ENCODE results near the gene NLGN1. TPM values are rescaled to one million over a fixed set of nuclear protein-coding genes. Genes with fewer than 3 reads are reported as not detected.

The NLGN1 gene
- total RNA-seq, 2 donors from 2014 or later, result 0.98 to 2.0 TPM

DNA sequence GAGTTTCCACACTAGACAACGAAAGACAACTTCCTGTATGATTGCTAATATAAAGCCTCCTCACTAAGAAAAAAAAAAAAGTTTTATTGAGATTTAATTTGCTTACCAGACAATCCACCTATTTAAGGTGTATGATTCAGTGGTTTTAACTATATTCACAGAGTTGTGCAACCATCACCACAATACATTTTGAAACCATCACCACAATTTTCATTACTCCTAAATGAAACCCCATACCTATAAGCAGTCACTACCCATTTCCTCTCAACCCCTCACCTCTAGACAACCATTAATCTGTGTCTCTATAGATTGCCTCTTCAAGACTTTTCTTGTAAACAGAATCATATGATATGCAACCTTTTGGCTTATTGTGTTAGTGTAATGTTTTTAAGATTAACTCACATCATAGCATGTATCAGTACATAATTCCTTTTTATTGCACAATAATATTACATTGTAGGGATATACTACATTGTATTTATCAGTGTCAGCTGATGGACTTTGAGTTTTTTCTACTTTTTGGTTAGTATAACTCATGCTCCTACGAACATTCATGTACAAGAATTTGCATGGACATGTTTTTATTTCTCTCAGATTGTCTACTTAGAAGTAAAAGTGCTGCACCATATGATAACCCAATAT, 339.7 kb downstream of the NLGN1 start:
- no peak for DNase-seq
- no peak for ATAC-seq
- intact Hi-C loops (cut with DNase I, micrococcal nuclease), result no loop called here

DNA sequence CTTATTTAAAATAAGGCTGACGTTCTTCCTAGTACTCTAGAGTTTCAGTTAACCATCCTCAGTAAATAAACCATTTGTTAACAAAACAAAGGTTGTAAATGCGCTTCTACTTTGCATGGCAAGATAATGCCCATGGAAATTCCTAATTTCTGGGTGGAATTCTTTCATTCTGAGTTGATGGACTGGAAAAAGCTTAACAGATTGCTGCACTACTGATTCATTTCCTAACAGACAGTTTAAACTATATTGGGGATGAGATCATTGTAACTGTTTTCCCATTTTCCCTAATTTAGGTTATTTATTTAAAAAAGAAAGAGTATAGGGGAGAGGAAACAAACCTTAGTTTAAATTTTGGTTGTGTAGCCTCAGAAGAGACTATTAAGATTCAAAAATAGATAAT, 342.2 kb downstream of the NLGN1 start:
- DNase-seq (no peak), ATAC-seq (no peak)
- intact Hi-C loops (cut with DNase I, micrococcal nuclease), result no loop called here

DNA sequence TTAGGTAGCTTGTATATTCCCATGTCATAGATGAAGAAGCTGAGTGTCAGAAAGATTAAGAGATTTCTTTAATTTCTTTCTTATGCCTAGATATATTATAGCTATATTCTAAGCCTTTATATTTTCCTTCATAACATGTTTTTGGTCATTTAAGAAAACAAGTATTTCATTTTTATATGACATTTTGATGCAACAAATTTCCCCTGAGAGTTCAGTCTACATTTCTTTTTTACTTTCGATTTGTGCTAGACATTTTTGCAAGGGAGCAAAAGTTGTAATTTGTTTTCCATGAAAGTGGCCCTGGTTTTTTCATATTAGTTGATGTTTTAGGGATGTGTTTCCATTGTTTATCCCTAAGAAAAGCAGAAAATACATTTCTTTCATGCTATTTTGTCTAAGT, 344.9 kb downstream of the NLGN1 start:
- intact Hi-C loops (cut with DNase I, micrococcal nuclease), result no loop called here
- ATAC-seq (no peak), DNase-seq (no peak)

DNA sequence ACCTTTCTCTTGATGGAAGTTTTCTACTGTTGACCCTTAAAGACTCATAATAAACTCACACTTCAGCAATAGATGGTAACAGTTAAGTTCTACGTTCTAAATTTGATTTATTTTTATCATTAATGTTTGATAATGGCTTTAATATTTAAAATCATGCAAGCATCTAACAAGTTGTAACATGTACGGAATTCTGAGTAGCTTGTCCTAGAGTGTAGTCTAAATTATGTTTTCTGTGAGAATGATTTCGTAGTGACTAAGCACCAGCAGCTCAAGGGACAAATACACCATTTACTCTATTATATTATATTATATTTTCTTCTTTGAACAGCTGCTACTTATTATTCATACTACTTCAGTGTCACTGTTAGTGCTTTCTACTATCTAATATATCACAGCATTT, 345.6 kb downstream of the NLGN1 start:
- intact Hi-C loops (cut with DNase I, micrococcal nuclease), result no loop called here
- no peak for ATAC-seq
- DNase-seq, result no peak

DNA sequence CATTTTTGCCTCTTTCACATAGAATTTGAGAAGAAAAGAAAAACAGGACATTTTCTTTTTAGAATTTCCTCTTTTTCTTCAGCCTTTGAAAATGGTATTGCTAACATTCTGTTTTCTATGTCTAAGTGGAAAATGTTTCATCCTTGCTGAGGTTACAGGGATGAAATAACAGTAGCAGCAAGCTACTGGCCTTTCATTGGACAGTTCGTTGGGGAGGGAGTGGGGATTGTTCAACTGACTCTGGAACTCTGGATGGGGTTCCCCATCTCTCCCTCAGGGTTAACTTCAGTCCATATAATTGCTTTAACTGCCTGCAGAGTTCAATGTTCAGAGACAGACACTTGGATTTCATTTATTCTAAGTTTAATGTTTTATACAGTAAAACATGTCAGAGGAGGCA, 346.0 kb downstream of the NLGN1 start:
- DNase-seq (no peak), ATAC-seq (no peak)
- intact Hi-C loops (cut with DNase I, micrococcal nuclease), result no loop called here

DNA sequence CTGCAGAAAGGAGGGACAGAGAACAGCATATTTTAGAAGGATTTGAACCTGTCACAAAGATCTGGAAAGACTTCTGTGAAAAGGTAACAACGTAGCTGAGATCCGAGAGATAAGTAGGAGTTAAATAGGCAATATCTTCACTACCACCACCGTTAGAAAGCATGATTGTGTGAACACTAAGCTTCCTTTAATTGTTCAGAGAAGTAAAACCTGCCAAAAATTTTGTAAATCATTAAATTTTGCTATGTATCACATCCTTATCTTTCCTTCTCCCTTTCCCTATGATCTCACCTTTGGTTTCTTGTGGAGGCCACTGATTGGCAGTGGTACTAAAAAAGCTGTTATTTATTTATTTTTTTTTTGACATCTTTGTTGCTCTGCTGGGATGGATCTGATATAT, 346.9 kb downstream of the NLGN1 start:
- DNase-seq, result no peak
- no peak for ATAC-seq
- intact Hi-C loops (cut with DNase I, micrococcal nuclease), result no loop called here

DNA sequence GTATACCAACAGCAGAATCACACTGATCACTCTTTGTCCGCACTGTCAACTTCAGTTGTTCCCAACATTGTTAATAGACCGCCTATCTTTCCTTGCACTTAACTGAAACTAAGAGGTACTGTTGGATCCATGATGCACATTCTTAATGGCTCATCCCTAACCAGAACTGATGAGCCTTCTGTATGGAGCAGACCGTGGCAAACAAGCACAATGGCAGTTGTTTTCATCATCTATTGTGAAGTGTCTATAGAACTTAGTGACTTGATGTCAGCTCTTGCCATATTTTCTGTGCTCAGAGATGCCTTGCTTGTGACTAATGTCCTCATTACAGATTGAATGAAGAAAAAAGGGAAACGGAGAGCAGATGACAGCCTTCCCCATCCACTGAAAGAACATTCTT, 347.4 kb downstream of the NLGN1 start:
- ATAC-seq (no peak), DNase-seq (no peak)
- intact Hi-C loops (cut with DNase I, micrococcal nuclease), result no loop called here

DNA sequence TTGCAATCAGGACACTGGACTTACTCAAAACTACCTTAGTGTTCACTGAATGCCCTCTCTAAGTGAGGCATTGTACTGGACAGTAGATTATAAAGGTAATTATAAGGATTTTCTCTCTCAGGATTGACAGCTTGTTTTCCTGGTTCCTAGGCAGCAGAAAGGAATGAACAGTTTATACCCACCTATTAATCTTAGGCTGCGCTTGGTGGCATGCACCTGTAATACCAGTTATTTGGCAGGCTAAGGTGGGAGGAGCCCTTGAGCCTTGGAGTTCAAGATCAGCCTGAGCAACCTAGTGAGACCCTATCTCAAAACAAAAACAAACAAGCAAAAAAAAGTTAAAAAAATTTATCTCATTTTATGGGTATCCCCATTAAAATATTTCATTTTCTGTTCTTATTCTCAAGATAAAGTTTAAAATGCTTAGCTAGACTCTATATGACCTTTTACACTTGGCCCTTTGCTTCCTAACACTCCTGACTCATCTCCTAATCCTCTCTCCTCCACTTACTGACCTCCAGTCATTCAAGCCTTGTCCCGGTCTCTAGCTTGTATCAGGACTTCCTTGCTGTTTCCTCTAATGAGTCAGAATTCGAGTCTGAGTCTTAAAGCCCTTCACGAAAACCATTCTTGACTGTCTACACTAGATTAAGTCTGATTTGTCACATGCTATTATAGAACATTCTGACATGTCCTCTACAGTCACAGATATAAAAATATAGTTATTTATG, 348.6 kb downstream of the NLGN1 start:
- ATAC-seq, result no peak
- no peak for DNase-seq
- intact Hi-C loops (cut with DNase I, micrococcal nuclease), result no loop called here

DNA sequence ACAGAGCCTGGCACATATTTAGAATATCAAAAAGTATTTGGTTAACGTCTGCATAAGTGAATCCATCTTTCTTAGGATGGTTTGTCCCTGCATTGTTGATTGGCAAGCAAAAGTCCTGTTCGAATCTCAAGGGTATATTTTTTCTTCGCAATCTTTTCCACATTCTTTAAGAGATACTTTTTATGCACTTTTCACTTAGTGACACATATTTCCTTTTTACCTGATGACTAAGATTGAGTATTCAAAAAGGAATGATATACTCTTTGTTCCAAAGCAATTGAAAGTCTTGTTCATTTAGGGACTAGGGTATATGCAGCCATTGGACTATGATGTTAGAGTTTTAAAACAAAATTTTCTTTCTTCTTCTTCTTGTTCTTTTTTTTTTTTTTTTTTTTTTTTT, 349.9 kb downstream of the NLGN1 start:
- DNase-seq (no peak), ATAC-seq (no peak)
- intact Hi-C loops (cut with DNase I, micrococcal nuclease), result no loop called here

DNA sequence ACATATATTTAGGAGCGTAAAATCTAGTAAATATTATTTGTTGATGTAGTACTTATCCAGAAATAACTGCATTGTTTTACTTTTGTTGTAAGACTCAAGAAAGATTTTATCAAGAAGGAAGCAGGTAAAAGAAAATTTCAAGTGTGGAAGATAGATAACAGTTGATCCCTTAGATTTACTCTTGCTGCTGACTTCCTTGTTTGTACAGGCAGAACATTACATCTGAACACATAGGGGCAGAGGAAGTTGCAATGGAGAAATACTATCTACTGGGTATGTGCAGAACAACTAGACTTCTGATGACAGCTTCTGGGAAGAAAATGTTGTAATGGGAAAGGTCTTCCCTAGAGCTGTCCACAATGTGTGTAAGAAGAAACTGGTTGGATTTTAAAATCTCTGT, 350.6 kb downstream of the NLGN1 start:
- no peak for ATAC-seq
- intact Hi-C loops (cut with DNase I, micrococcal nuclease), result no loop called here

DNA sequence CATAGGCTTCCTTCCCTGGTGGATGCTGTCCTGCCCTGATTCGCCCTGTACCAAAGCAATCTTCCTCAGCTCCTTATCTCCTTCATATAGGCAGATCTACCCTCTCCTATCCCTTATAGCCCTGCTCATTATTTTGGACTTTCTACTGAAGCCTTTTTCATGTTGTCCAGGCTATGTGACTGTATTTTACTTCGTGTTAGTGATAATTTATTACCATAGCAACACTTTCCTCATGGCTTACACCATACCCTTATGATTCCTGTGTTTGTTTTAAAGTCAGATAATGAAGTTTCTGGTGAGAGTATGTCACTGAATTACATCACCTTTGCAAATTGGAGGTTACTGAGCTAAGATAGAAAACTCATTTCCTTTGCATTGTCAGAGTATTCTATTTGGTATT, 352.6 kb downstream of the NLGN1 start:
- intact Hi-C loops (cut with DNase I, micrococcal nuclease), result no loop called here
- DNase-seq, result no peak
- no peak for ATAC-seq

More for the DNA sequence above, 350.6 kb downstream of the NLGN1 start:
- DNase-seq, result no peak

DNA sequence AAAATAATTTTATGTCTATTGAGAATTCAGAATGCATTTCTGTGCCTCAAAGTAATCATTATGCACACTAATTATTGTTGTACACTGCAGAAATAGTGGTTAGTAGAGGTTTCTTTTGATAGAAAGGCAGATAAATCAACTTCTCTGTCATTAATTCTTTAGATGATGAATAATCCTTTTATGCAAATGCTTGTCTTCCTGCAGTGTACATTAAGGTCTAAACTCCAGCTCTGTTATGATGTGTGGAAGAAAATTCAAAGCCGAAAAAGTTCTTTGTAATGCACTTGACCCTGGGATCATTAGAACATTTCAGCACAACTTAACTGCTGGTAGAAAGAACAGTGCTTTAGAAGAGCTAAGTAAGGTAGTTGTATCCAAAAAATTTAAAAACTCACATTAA, 353.0 kb downstream of the NLGN1 start:
- DNase-seq (no peak), ATAC-seq (no peak)
- intact Hi-C loops (cut with DNase I, micrococcal nuclease), result no loop called here

DNA sequence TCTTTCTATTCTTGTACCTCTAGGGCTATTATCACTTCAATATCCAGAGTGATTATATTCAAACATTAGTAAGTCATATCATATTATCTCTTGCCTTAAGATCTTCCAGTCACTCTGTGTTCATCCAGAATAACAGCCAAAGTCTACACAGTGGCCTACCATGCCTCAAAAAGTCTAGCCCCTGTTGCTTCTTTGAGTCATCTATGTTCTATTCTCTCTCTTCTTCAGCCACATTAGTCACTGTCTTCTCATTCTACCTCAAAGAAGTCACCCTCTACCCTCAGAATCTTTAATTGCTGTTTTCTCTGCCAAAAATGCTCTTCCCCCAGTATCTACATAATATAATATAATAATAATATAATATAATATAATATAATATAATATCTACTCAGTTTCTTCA, 356.0 kb downstream of the NLGN1 start:
- DNase-seq (no peak), ATAC-seq (no peak)
- intact Hi-C loops (cut with DNase I, micrococcal nuclease), result no loop called here

DNA sequence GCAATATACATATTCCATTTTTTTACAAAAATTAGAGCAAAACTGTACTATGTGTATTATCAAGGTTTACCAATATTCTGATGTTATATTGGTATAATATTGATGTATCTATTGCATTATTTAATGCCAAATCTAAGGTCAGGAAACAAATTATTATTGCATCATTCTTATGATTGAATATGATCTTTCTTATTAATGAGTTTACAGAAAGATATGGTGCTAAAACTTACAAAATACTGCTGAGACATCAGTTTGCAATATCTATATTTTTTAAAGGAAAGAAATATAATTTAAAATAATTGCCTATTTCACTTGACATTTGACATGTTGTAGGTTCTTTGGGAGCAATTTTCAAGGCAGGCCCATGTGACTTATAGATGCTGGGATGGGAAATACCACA, 357.6 kb downstream of the NLGN1 start:
- no peak for ATAC-seq
- no peak for DNase-seq
- intact Hi-C loops (cut with DNase I, micrococcal nuclease), result no loop called here

DNA sequence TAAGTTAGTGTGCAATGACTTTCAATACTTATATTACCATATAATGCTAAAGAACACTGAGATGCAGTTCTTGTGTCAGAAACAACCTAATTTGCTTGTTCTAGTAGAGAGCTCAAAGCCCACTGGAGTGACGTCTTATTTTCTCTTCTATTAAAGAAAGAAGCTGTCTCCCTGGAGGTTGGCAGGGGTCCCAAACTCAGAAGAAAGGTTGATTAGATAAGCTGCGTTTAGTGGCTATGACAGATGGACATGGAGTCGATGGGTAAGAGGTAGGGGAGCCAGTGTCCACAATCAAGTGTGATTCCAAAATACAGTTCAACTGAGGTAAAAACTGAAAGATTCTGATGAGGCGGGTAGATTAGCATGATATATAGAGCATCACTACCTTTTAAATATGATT, 363.6 kb downstream of the NLGN1 start:
- intact Hi-C loops (cut with DNase I, micrococcal nuclease), result no loop called here
- DNase-seq, result no peak

DNA sequence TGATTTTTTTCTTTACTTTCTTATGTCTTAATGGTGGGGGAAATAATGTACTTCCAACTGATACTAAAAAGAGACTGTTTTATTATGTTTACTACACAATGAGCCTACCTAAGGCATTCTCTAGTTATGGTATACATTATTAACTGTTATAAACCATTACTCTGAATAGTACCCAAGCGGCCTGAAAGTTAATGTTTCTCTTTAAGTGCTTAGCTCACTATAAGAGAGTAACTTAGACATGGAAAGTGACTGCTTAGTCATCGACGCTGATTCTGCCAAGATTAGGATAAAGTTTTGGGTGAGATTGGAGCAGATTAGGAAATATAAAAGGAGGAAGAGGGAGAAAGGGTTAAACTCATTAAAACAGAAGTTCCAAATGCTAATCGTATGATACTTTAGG, 365.0 kb downstream of the NLGN1 start:
- DNase-seq (no peak), ATAC-seq (no peak)
- intact Hi-C loops (cut with DNase I, micrococcal nuclease), result no loop called here

More for the DNA sequence above, 363.6 kb downstream of the NLGN1 start:
- ATAC-seq, result no peak

DNA sequence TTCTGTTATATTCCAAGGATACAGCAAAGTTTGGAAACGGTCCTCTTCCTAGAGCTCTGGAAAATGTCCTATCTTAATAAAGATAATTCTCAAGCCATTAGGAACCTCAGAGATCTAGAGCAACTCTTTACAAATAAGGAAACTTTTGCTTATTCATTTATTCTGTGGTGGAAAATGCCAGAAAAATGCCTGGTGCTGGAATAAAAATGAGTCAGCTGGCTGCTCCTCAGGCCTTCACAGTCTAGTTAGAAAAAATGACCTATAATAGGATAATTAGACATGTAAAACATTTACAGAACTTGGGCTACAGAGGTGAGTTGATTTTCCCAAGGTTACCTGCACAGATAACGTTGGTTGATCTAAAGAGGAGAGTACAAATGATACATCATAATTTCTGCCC, 372.5 kb downstream of the NLGN1 start:
- DNase-seq (no peak), ATAC-seq (no peak)
- intact Hi-C loops (cut with DNase I, micrococcal nuclease), result no loop called here

DNA sequence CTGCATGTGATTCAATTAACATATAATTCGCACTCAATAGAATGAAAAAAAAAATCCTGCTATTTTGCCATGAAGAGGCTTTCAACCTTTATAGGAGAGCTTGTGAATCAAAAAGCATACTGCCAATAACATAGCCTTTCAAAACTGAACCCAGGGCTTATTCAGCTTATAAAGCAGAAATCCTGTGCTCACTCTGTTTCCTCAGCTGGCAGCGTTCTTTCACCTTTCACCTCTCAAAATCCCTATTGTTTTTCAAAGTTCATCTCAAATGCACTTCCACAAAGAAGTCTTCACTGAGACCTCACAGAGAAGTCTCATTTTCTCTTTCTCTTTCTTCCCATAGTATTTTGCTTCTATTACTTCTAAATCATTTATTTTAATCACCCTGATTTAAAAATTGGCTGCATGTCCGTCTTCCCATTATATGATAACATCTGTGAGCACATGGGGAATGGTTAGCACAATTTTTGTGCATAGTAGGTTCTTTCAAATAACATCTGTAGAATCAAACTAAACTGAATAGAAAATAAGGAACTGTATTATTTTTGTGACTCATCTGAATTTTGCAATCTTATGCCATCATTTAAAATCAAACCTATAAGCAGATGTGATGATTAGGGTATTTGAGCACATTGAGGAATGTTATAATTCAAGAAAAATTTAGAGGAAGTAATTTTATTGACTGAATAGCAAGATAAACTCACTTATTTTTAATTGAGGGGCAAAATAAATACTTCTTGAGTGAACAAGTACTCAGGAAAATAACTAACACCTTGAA, 373.4 kb downstream of the NLGN1 start:
- no peak for DNase-seq
- intact Hi-C loops (cut with DNase I, micrococcal nuclease), result no loop called here
- no peak for ATAC-seq

DNA sequence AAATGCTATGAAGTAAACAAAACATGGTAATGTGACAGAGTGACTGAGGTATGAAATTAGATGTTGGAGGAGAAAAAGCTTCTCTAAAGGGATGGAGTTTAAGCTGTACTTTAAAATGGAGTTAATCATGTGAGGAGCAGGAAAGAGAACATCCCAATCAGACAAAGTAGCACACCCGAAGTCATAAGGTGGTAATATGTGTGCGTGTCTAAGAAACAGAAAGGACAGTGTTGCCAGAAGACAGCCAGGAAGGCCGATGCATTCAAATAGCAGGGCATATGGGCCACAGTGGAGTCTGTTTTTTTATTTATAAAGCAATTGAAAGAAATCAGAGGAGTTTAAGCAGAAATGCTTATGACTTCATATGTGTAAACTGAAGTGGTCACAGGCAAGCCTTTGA, 376.3 kb downstream of the NLGN1 start:
- ATAC-seq (no peak), DNase-seq (no peak)
- intact Hi-C loops (cut with DNase I, micrococcal nuclease), result no loop called here

DNA sequence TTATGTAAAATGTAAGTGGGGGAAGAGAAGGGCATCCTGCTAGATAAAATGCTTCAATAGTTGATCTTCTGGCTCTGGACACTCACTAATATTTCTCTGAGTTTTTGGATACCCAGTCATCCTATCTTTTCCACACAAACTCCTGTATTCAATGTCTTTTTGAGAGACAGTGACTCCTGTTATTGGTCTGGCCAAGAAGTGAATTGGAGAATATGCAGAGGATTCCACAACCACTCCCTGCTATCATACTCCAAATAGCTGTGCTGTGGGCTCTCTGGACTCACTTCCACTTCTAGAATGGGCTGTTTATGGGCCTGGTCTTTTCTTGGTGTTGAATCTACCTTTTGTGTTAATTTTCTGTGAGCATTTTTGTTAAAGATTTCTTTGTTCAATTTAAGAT, 376.8 kb downstream of the NLGN1 start:
- no peak for ATAC-seq
- DNase-seq, result no peak
- intact Hi-C loops (cut with DNase I, micrococcal nuclease), result no loop called here

All from left colon (tissue), 2 donors.